ENCODE data around the gene CMTM1.
"Not testable (repeated sequence)": the region's sequence is repeated elsewhere in the genome, so short reads cannot be mapped to it uniquely, and the experiment has no call there.

The CMTM1 gene

DNA sequence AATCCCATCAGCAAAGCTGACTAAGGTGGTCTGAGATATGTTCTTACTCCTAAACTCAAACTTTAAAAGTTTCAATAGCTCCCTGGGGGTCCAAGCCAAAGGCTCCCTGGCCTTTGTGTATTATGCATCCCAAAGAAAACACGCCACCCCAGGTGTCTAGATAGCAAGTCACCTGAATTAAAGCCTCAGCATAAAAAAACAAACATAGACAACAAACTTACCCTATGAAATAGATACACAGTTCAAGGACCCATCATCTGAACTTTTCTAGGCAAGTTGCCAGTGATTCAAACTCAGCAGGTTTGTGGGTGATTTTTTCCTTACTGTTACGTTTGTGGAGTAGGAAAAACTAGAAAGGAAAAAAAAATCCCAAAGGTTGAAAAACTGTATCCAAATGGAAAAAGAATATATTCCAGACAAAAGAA is 50.8 kb downstream of the CMTM1 start:
- DNase-seq: no peak

GRCh38 chr16:66617728-66618127 is 51.5 kb downstream of the CMTM1 start:
- no peak for DNase-seq

GRCh38 chr16:66618588-66619375 is 52.5 kb downstream of the CMTM1 start:
- DNase-seq: no peak

DNA sequence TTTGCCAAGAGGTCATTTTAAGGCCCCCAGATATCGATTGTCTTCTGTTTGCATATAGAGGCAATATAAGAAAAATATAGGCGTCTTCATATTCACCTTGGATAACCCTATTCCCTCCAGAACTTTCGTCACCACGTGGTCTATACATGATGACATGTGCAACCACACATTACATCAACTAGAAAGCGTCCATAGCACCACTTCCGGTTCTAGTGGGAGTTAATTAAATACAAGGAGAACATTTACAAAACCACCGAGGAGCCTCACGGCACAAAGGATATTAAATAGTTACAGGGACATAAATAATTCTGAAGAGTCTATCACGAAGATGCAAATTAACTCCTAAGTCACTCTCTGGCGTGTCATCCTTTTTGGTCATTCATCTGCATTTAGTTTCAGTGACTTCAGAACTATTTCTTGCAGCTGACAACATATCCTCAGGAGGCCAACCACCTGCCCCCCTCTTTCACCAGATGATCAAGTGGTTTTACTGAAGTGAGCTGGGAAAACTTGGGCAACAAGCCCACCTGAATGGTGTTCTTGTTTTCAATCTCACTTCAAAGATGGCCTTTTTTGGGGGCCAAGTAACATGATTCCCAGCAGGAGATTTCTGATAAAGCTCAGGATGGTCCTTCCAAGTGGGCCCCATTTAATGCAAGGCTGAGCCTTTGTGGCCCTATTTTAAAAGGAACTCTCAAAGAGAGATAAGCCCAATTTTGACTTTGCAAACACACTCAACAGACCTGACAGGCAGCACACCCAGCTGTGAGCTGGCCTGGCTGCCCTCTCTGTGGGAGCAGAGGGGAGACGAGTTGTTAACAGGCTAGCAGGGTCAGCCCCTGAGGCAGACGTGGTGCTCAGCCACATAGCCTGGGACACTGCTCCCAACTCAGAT is 53.5 kb downstream of the CMTM1 start:
- no peak for DNase-seq

DNA sequence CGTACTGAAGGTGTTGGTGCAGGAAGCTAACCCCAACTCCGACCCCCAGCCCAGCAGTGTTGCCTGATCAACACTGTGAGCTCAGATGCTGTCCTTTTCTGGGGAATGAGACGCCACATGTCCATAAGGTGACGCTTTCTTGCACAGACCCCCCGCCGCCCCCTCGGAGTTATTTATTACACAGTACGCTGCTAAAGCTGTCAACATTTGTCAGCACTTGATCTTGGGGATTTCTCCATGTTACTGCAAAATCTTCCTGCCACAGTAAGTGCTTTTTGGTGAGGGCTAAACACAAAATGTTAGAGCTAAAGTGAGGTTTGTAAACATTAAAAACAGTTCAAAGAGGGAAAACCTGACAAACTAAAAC is 54.2 kb downstream of the CMTM1 start:
- no peak for DNase-seq

DNA sequence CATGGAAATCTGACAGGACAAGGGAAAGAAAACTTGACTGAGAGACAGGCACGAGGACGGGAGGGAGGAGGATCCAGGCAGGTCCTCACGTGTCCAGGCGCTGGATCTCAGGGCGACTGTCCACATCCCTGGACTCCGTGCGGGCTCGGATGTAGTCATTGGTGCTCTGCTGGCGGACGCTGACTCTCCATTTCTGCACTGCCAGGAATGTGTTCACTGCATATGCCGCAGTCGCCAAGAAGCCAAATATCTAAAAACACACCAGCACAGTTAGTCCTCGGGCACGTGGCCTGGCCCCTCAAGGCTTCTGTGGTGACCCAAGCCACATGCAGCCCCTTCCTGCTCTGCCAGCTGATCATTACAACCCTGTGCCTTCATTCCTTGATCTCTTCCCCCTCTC is 55.7 kb downstream of the CMTM1 start:
- DNase-seq: no peak

GRCh38 chr16:66622863-66623262 is 56.6 kb downstream of the CMTM1 start:
- DNase-seq: no peak

GRCh38 chr16:66623755-66624154 is 57.5 kb downstream of the CMTM1 start:
- DNase-seq: no peak

GRCh38 chr16:66627611-66628378 is 61.6 kb downstream of the CMTM1 start:
- DNase-seq: not testable (repeated sequence)

Measured in NCI-H748 treated with DMSO at 0.1 percent for 48 hours (cell line).